Adipocyte (in vitro differentiated cells): Measurements from ENCODE around the gene PCNX1.
"Not testable (repeated sequence)": the region's sequence is repeated elsewhere in the genome, so short reads cannot be mapped to it uniquely, and the experiment has no call there.

Source experiments
- DNase-seq: peaks from one replicate; pipeline ENCODE4 v3.0.0-alpha.2; 2015; ENCODE audit warnings: low read depth
- H3K27me3 ChIP-seq: replicated peaks from 2 replicates; pipeline ENCODE4 v1.7.0; 2013; ENCODE audit warnings: mild to moderate bottlenecking, low read length, moderate library complexity; ENCODE audit not compliant: control insufficient read depth, insufficient read depth
- H3K36me3 ChIP-seq: 2 replicates; pipeline ENCODE4 v1.7.0; 2013; ENCODE audit warnings: low read length, mild to moderate bottlenecking, moderate library complexity; ENCODE audit not compliant: control insufficient read depth, insufficient read depth, severe bottlenecking
- H3K4me1 ChIP-seq: 2 replicates; pipeline ENCODE4 v1.7.0; 2013; ENCODE audit warnings: mild to moderate bottlenecking, low read length, moderate library complexity; ENCODE audit not compliant: control insufficient read depth, insufficient read depth
- H3K4me3 ChIP-seq: 2 replicates; pipeline ENCODE4 v1.7.0; 2013; ENCODE audit warnings: mild to moderate bottlenecking, low read length, moderate library complexity
- H3K9ac ChIP-seq: 2 replicates; pipeline ENCODE4 v1.7.0; 2013; ENCODE audit warnings: mild to moderate bottlenecking, low read length, moderate library complexity
- H3K9me3 ChIP-seq: 2 replicates; pipeline ENCODE4 v1.7.0; 2013; ENCODE audit warnings: mild to moderate bottlenecking, low read length, moderate library complexity; ENCODE audit not compliant: control insufficient read depth

PCNX1 gene

GRCh38 chr14:71061458-71061857 lies 154.2 kb downstream of the PCNX1 start:
- peaks cover 81% of the 10 kb centered on the region for H3K36me3 ChIP-seq
- H3K9ac ChIP-seq, result no peak overlapping the region
- no peaks in the 10 kb centered on the region for H3K9me3 ChIP-seq
- H3K27me3 ChIP-seq, result no peaks in the 10 kb centered on the region
- peaks cover 28% of the 10 kb centered on the region for H3K4me1 ChIP-seq
- peak; percentile 25 for DNase-seq
- H3K4me3 ChIP-seq, result no peak overlapping the region

- no peaks in the 10 kb centered on the region for H3K9me3 ChIP-seq
- H3K9ac ChIP-seq, result no peak overlapping the region
- peaks cover 28% of the 10 kb centered on the region for H3K4me1 ChIP-seq
- no peak overlapping the region for H3K4me3 ChIP-seq
- H3K27me3 ChIP-seq, result no peaks in the 10 kb centered on the region
- DNase-seq, result no peak
- peaks cover 77% of the 10 kb centered on the region for H3K36me3 ChIP-seq
Observed at GRCh38 chr14:71062581-71063303, 155.5 kb downstream of the PCNX1 start.

GRCh38 chr14:71063351-71063750 lies 156.1 kb downstream of the PCNX1 start:
- H3K9me3 ChIP-seq, result no peaks in the 10 kb centered on the region
- peaks cover 75% of the 10 kb centered on the region for H3K36me3 ChIP-seq
- no peaks in the 10 kb centered on the region for H3K27me3 ChIP-seq
- H3K4me1 ChIP-seq, result peaks cover 28% of the 10 kb centered on the region
- no peak for DNase-seq
- H3K4me3 ChIP-seq, result no peak overlapping the region
- no peak overlapping the region for H3K9ac ChIP-seq

- not testable (repeated sequence) for H3K9ac ChIP-seq, H3K27me3 ChIP-seq, H3K9me3 ChIP-seq, DNase-seq, H3K4me3 ChIP-seq
- peaks cover 75% of the 10 kb centered on the region for H3K36me3 ChIP-seq
- H3K4me1 ChIP-seq, result peaks cover 30% of the 10 kb centered on the region
Observed at GRCh38 chr14:71064747-71065146, 157.5 kb downstream of the PCNX1 start.

- DNase-seq, result no peak
- Histone ChIP-seq H3K4me1 (peaks cover 11% of the 10 kb centered on the region), H3K36me3 (peaks cover 81% of the 10 kb centered on the region), H3K4me3 (no peak overlapping the region), H3K9me3 (no peaks in the 10 kb centered on the region), H3K9ac (no peak overlapping the region), H3K27me3 (no peaks in the 10 kb centered on the region)
Observed at GRCh38 chr14:71070169-71070568, 162.9 kb downstream of the PCNX1 start.

GRCh38 chr14:71071042-71071441 lies 163.8 kb downstream of the PCNX1 start:
- no peaks in the 10 kb centered on the region for H3K27me3 ChIP-seq
- H3K9ac ChIP-seq, result no peak overlapping the region
- no peaks in the 10 kb centered on the region for H3K9me3 ChIP-seq
- no peak overlapping the region for H3K4me3 ChIP-seq
- H3K4me1 ChIP-seq, result peaks cover 11% of the 10 kb centered on the region
- DNase-seq, result no peak
- peaks cover 86% of the 10 kb centered on the region for H3K36me3 ChIP-seq

GRCh38 chr14:71076462-71077092 lies 169.3 kb downstream of the PCNX1 start:
- H3K9ac ChIP-seq, result no peak overlapping the region
- H3K27me3 ChIP-seq, result no peaks in the 10 kb centered on the region
- H3K36me3 ChIP-seq, result peaks cover 79% of the 10 kb centered on the region
- H3K4me1 ChIP-seq, result no peaks in the 10 kb centered on the region
- peaks cover 19% of the 10 kb centered on the region for H3K9me3 ChIP-seq
- H3K4me3 ChIP-seq, result no peak overlapping the region
- DNase-seq, result no peak

GRCh38 chr14:71078500-71078899 lies 171.2 kb downstream of the PCNX1 start:
- DNase-seq, result no peak
- peaks cover 19% of the 10 kb centered on the region for H3K9me3 ChIP-seq
- no peak overlapping the region for H3K4me3 ChIP-seq
- H3K36me3 ChIP-seq, result peaks cover 60% of the 10 kb centered on the region
- no peaks in the 10 kb centered on the region for H3K4me1 ChIP-seq
- no peak overlapping the region for H3K9ac ChIP-seq
- H3K27me3 ChIP-seq, result no peaks in the 10 kb centered on the region

- Histone ChIP-seq H3K36me3 (peaks cover 55% of the 10 kb centered on the region), H3K9ac (no peak overlapping the region), H3K4me3 (no peak overlapping the region), H3K4me1 (peaks cover 20% of the 10 kb centered on the region), H3K27me3 (no peaks in the 10 kb centered on the region), H3K9me3 (no peaks in the 10 kb centered on the region)
- no peak for DNase-seq
Observed at GRCh38 chr14:71086567-71086966, 179.3 kb downstream of the PCNX1 start.

- peak; percentile 62 for DNase-seq
- H3K27me3 ChIP-seq, result no peaks in the 10 kb centered on the region
- no peak overlapping the region for H3K9ac ChIP-seq
- no peak overlapping the region for H3K4me3 ChIP-seq
- peaks cover 20% of the 10 kb centered on the region for H3K4me1 ChIP-seq
- peaks cover 83% of the 10 kb centered on the region for H3K36me3 ChIP-seq
- H3K9me3 ChIP-seq, result no peaks in the 10 kb centered on the region
Observed at GRCh38 chr14:71089971-71090370, 182.7 kb downstream of the PCNX1 start.

- Histone ChIP-seq H3K4me1 (peaks cover 14% of the 10 kb centered on the region), H3K27me3 (no peaks in the 10 kb centered on the region), H3K9ac (no peak overlapping the region), H3K9me3 (no peaks in the 10 kb centered on the region), H3K36me3 (peaks cover 50% of the 10 kb centered on the region), H3K4me3 (no peak overlapping the region)
- DNase-seq, result no peak
Observed at GRCh38 chr14:71094722-71095121, 187.5 kb downstream of the PCNX1 start.
